Body of pancreas (tissue), 4 donors: ENCODE results near the gene FGFR3. TPM values are rescaled to one million over a fixed set of nuclear protein-coding genes. Genes with fewer than 3 reads are reported as not detected.

Experiments used
- ATAC-seq: fragments of 150-250 bp; one replicate; pipeline ENCODE4 v1.9.1; 2016
- DNase-seq, 4 donors: peaks; one replicate each; pipeline ENCODE4 v3.0.0-alpha.2; 2019
- H3K27ac ChIP-seq, 4 donors: fragments of 200-600 bp; sonication (generic); 1 replicate in 3 of 4; 2 replicates in 1 of 4; pipeline versions ENCODE4 v1.5.1 to v1.6.1; 2016 to 2019; ENCODE audit warnings: mild to moderate bottlenecking in 1 of 4, mixed read lengths in 1 of 4, moderate library complexity in 1 of 4
- H3K27me3 ChIP-seq, 2 donors: fragments of 200-600 bp; sonication (generic); one replicate each; pipeline ENCODE4 v1.6.0; 2016; ENCODE audit warnings: mild to moderate bottlenecking in 1 of 2
- H3K36me3 ChIP-seq, 2 donors: fragments of 200-600 bp; sonication (generic); replicated peaks in 1 of 2; 2 replicates each; pipeline ENCODE4 v1.5.1; 2016; ENCODE audit warnings: low read depth in 2 of 2; ENCODE audit not compliant: insufficient read depth in 1 of 2
- H3K4me1 ChIP-seq: fragments of 200-600 bp; sonication (generic); one replicate; pipeline ENCODE4 v1.6.0; 2016
- H3K4me3 ChIP-seq, 2 donors: fragments of 200-600 bp; sonication (generic); 1 replicate in 1 of 2; 2 replicates in 1 of 2; pipeline ENCODE4 v1.5.1; 2016 to 2019
- H3K9me3 ChIP-seq, 3 donors: fragments of 200-600 bp; sonication (generic); 1 replicate in 2 of 3; 2 replicates in 1 of 3; pipeline ENCODE4 v1.5.1; 2016
- CTCF ChIP-seq, 7 experiments: fragments of 450-650 bp in 4 of 7; fragments of 200-600 bp in 3 of 7; sonication (generic) in 3 of 7; IDR thresholded peaks; one replicate each; pipeline ENCODE4 v1.5.1; 2016 to 2019; ENCODE audit warnings: antibody characterized with exemption in 7 of 7
- POLR2A ChIP-seq, 3 donors: fragments of 450-650 bp; IDR thresholded peaks; one replicate each; pipeline ENCODE4 v1.6.1; 2016; ENCODE audit warnings: antibody characterized with exemption in 3 of 3, mild to moderate bottlenecking in 2 of 3
- WGBS, 2 donors: methylation state at CpG; one replicate each; pipeline ENCODE4 v1.1.5; 2017; 5-methylcytosine and 5-hydroxymethylcytosine counted together
- intact Hi-C: fragments of 100-400 bp; cut with DNase I; formaldehyde crosslinking; loops from one replicate; pipeline ENCODE4 v1.15.1; 2023
- total RNA-seq, 2 donors: library from RNA; depleted of rRNA; stranded (reverse); fragments of >200 nt; gene quantifications; one replicate each; pipeline ENCODE4 v1.1.0, GENCODE V29; 2016

Gene FGFR3
- total RNA-seq, result 100 to 1,000 TPM; 114 to 196 TPM

- 8% methylated on average over 29 of the region's 95 CpGs; no CpG with 5 or more reads in 1 of the 2 donors for WGBS, 2 donors
- H3K36me3 ChIP-seq, result no peaks in the 10 kb centered on the region
- no peaks in the 10 kb centered on the region for H3K9me3 ChIP-seq
- peak within 1 kb of the TSS; percentile 13 to 30 for H3K4me3 ChIP-seq
- peaks cover 55% of the 10 kb centered on the region for H3K4me1 ChIP-seq
- H3K27ac ChIP-seq, result peak within 1 kb of the TSS; percentile 62 to 84 (median 78)
- TF ChIP-seq CTCF (IDR thresholded peaks at IDR 0.05), result no peak
- peak; percentile 34 to 52 (median 47) for TF ChIP-seq POLR2A (IDR thresholded peaks at IDR 0.05)
- H3K27me3 ChIP-seq, result peaks cover 0 to 6% of the 10 kb centered on the region in 2 donors
- intact Hi-C loops, result no loop called here
- ATAC-seq (peak; percentile 75), DNase-seq (peak; percentile 44 to 63 (median 54))
Observed at GRCh38 chr4:1792832-1793495, at the start of gene FGFR3. FGFR3 (plus strand) TSS chr4:1793293; CDS start chr4:1793935, 642 bp downstream.

- Histone ChIP-seq H3K4me3 (no peak overlapping the region), H3K27me3 (no peaks in the 10 kb centered on the region), H3K9me3 (peaks cover 0 to under 1% (median 0%) of the 10 kb centered on the region in 3 donors), H3K4me1 (peaks cover 17% of the 10 kb centered on the region), H3K36me3 (no peaks in the 10 kb centered on the region), H3K27ac (no peak overlapping the region)
- DNase-seq (no peak), ATAC-seq (no peak)
- 72 to 82% methylated on average over 12 of the region's 12 CpGs for WGBS, 2 donors
- TF ChIP-seq CTCF (IDR thresholded peaks at IDR 0.05) (no peak), POLR2A (IDR thresholded peaks at IDR 0.05) (no peak)
- intact Hi-C loops, result loop anchor here (10.0 kb wide), 1 partner anchor 451 kb away; no protein-coding TSS in a partner anchor
Observed at GRCh38 chr4:1743551-1743950, 49.5 kb upstream of the FGFR3 start.

- intact Hi-C loops, result loop anchor here (10.0 kb wide), 1 partner anchor 451 kb away; no protein-coding TSS in a partner anchor
- ATAC-seq (no peak), DNase-seq (no peak)
- H3K9me3 ChIP-seq, result no peaks in the 10 kb centered on the region
- 90% methylated on average over 6 of the region's 6 CpGs; no CpG with 5 or more reads in 1 of the 2 donors for WGBS, 2 donors
- no peaks in the 10 kb centered on the region for H3K36me3 ChIP-seq
- no peak overlapping the region for H3K4me3 ChIP-seq
- H3K4me1 ChIP-seq, result peaks cover 19% of the 10 kb centered on the region
- H3K27me3 ChIP-seq, result no peaks in the 10 kb centered on the region
- TF ChIP-seq POLR2A (IDR thresholded peaks at IDR 0.05), result no peak
- TF ChIP-seq CTCF (IDR thresholded peaks at IDR 0.05), result no peak
- no peak overlapping the region for H3K27ac ChIP-seq
Observed at GRCh38 chr4:1743975-1744374, 49.1 kb upstream of the FGFR3 start.

- intact Hi-C loops, result loop anchor here (10.0 kb wide), 1 partner anchor 450 kb away; no protein-coding TSS in a partner anchor
- no peaks in the 10 kb centered on the region for H3K27me3 ChIP-seq
- ATAC-seq (no peak), DNase-seq (no peak)
- TF ChIP-seq CTCF (IDR thresholded peaks at IDR 0.05) (no peak), POLR2A (IDR thresholded peaks at IDR 0.05) (no peak)
- no peak overlapping the region for H3K4me3 ChIP-seq
- H3K4me1 ChIP-seq, result peaks cover 19% of the 10 kb centered on the region
- 87 to 90% methylated on average over 10 to 14 of the region's 14 CpGs for WGBS, 2 donors
- no peak overlapping the region for H3K27ac ChIP-seq
- no peaks in the 10 kb centered on the region for H3K9me3 ChIP-seq
- no peaks in the 10 kb centered on the region for H3K36me3 ChIP-seq
Observed at GRCh38 chr4:1744552-1744951, 48.5 kb upstream of the FGFR3 start.
